22Rv1 (cell line): Measurements from ENCODE around the gene RBBP8NL.

Experiments
- ZFX ChIP-seq: fragments of 450-650 bp; IDR thresholded peaks from 2 replicates; pipeline ENCODE4 v1.6.1; 2017; ENCODE audit warnings: antibody characterized with exemption, borderline replicate concordance
- TF ChIP-seq, protein P1 (sequence below): fragments of 450-650 bp; IDR thresholded peaks from 2 replicates; pipeline ENCODE4 v1.5.1; 2017; ENCODE audit warnings: mild to moderate bottlenecking

DNA sequence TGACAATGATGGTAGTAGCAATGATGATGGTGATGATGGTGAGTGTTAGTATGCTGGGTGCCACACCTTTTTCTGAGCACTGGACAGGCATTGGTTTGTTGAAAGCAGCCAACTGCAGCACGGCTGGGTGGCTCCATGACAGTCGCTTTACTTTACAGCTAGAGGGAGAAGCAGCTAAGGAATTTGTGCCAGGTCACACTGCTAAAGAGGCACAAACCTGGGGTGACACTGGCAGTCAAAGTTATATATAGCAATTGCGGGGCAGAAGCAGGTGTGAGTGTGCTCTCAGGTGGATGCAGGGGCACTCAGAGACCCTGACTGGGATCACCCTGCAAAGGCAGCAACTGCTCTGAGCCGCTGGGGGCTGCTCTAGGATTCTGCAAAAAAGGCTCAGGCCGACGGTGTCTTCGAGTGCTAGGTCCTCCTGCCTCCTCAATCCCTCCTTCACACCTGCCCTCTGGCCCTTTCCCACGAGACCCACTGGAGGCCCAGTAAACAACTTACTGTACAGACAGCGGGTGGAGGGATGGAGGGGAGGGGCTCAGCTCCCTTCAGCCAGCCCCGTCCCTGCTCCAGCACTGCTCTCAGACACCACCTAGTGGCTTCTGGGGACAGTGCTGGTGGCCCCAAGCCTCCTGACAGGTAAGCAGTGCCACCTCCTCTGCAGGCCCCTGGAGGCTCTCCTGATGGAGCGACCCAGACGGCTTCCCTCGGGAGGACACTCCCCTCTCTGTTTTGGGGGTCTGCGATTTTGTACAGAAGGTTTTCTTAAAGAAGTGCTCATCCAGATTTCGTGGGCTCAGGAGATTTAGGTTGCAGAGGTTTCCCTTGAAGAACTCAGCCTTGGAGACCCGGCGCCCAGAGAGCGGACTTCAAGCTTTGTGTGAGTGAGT lies 44.8 kb downstream of the RBBP8NL start:
- TF ChIP-seq, protein P1, sequence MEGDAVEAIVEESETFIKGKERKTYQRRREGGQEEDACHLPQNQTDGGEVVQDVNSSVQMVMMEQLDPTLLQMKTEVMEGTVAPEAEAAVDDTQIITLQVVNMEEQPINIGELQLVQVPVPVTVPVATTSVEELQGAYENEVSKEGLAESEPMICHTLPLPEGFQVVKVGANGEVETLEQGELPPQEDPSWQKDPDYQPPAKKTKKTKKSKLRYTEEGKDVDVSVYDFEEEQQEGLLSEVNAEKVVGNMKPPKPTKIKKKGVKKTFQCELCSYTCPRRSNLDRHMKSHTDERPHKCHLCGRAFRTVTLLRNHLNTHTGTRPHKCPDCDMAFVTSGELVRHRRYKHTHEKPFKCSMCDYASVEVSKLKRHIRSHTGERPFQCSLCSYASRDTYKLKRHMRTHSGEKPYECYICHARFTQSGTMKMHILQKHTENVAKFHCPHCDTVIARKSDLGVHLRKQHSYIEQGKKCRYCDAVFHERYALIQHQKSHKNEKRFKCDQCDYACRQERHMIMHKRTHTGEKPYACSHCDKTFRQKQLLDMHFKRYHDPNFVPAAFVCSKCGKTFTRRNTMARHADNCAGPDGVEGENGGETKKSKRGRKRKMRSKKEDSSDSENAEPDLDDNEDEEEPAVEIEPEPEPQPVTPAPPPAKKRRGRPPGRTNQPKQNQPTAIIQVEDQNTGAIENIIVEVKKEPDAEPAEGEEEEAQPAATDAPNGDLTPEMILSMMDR, result peak; percentile 95
- no peak for TF ChIP-seq ZFX
